Ishikawa (cell line): ENCODE measurements around the gene HIGD1A.

Experiments used
- CEBPB ChIP-seq: IDR thresholded peaks from 2 replicates; pipeline ENCODE4 v1.6.1; 2012
- CREB1 ChIP-seq: IDR thresholded peaks from 2 replicates; pipeline ENCODE4 v1.6.1; 2012; ENCODE audit warnings: low read depth
- EGR1 ChIP-seq: IDR thresholded peaks from 2 replicates; pipeline ENCODE4 v1.6.1; 2012
- EP300 ChIP-seq: IDR thresholded peaks from 2 replicates; pipeline ENCODE4 v1.6.1; 2012; ENCODE audit warnings: borderline replicate concordance
- FOXM1 ChIP-seq: IDR thresholded peaks from 2 replicates; pipeline ENCODE4 v1.6.1; 2012; ENCODE audit warnings: low read depth, borderline replicate concordance
- MAX ChIP-seq: IDR thresholded peaks from 2 replicates; pipeline ENCODE4 v1.6.1; 2012
- NFIC ChIP-seq: IDR thresholded peaks from 2 replicates; pipeline ENCODE4 v1.6.1; 2012
- RAD21 ChIP-seq: IDR thresholded peaks from 2 replicates; pipeline ENCODE4 v1.6.1; 2012; ENCODE audit warnings: low read depth
- REST ChIP-seq: IDR thresholded peaks from 2 replicates; pipeline ENCODE4 v1.6.1; 2012; ENCODE audit warnings: low read depth, mild to moderate bottlenecking
- TAF1 ChIP-seq: IDR thresholded peaks from 2 replicates; pipeline ENCODE4 v1.6.1; 2012; ENCODE audit warnings: low read depth, mild to moderate bottlenecking
- TCF12 ChIP-seq: IDR thresholded peaks from 2 replicates; pipeline ENCODE4 v1.6.1; 2012; ENCODE audit warnings: low read depth
- TEAD4 ChIP-seq: IDR thresholded peaks from 2 replicates; pipeline ENCODE4 v1.6.1; 2012
- USF1 ChIP-seq: IDR thresholded peaks from 2 replicates; pipeline ENCODE4 v1.6.1; 2012
- YY1 ChIP-seq: IDR thresholded peaks from 2 replicates; pipeline ENCODE4 v1.6.1; 2012; ENCODE audit warnings: low read depth
- ZBTB7A ChIP-seq: IDR thresholded peaks from 2 replicates; pipeline ENCODE4 v1.6.1; 2012; ENCODE audit warnings: low read depth

Gene HIGD1A

DNA sequence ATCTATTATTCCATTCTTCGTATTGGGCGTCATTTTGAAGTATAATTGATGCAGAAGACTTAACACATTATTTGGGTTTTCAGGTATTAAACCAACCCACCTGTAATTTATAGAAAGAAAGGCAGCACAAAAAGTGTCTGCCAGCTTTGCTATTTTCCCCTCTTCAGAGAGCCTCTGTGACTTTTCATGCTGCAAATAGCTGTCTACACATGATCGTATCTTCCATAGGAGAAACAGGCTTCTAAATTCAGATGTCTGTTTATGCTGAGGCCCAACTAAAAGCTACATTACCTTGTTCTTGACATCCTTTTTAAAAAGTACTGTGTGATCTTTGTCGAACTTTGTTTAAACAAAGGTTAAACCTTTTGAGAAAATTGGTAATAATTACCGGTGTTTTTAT is 10.0 kb upstream of the HIGD1A start:
- TF ChIP-seq CREB1: no peak
- no peak for TF ChIP-seq MAX
- no peak for TF ChIP-seq TCF12
- TF ChIP-seq TAF1: no peak
- no peak for TF ChIP-seq EGR1
- TF ChIP-seq ZBTB7A: no peak
- no peak for TF ChIP-seq CEBPB
- TF ChIP-seq RAD21: no peak
- TF ChIP-seq TEAD4: no peak
- no peak for TF ChIP-seq YY1
- TF ChIP-seq EP300: no peak
- TF ChIP-seq NFIC: no peak
- TF ChIP-seq REST: no peak
- TF ChIP-seq FOXM1: no peak
- no peak for TF ChIP-seq USF1

DNA sequence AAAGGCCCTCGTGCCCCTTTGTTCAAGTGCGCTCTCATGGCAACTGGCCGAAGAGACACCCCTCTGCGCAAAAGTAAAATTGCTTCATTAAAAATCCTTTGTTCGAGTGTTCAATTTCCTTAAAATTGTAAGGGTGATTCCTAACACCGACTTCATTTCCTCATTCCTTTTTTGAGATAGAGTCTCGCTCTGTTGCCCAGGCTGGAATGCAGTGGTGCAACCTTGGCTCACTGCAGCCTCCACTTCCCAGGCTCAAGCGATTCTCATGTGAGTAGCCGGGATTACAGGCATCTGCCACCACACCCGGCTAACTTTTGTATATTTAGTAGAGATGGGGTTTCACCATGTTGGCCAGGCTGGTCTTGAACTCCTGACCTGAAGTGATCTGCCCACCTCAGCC is 6.4 kb upstream of the HIGD1A start:
- peak; percentile 42; the same call in 1 of the 2 replicates for TF ChIP-seq CEBPB
- peak; percentile 38; the same call in 1 of the 2 replicates for TF ChIP-seq MAX
- TF ChIP-seq TEAD4: peak; percentile 84

- TF ChIP-seq FOXM1 (no peak), TAF1 (no peak), TEAD4 (peak; percentile 57), EGR1 (no peak), TCF12 (no peak), REST (no peak), MAX (no peak), NFIC (no peak)
Observed at GRCh38 chr3:42809202-42809601, 4.9 kb upstream of the HIGD1A start, which contains the start of gene ACKR2. Gene ACKR2 (plus strand): TSS chr3:42809445. CDS start chr3:42864503, 55,058 bp downstream.

DNA sequence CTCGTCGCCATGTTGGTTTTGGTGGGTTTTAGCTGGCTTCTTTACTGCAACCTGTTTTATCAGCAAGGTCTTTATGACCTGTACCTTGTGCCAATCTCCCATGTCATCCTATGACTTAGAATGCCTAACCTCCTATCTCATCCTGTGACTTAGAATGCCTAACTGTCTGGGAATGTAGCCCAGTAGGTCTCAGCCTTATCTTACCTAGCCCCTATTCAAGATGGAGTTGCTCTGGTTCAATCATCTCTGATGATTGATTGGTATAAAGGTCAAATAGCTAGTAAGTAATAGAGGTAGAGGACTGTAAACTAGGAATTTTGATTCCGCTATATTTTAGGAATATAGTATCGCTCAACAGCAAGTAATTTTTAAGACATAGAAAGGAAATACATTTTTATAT is 3.6 kb upstream of the HIGD1A start:
- TF ChIP-seq REST: no peak
- TF ChIP-seq USF1: no peak
- no peak for TF ChIP-seq FOXM1
- TF ChIP-seq CREB1: no peak
- no peak for TF ChIP-seq EGR1
- no peak for TF ChIP-seq CEBPB
- no peak for TF ChIP-seq EP300
- TF ChIP-seq RAD21: no peak
- no peak for TF ChIP-seq TEAD4

- TF ChIP-seq ZBTB7A (no peak), USF1 (no peak), NFIC (no peak), MAX (no peak), EGR1 (no peak), EP300 (no peak), FOXM1 (no peak), YY1 (no peak), RAD21 (no peak), TEAD4 (no peak), TCF12 (no peak), TAF1 (no peak), REST (no peak), CEBPB (no peak)
Observed at GRCh38 chr3:42805141-42805821, 991 bp upstream of the HIGD1A start.
